GM12872 (cell line): ENCODE results near the gene CAPS2.

Source experiments
- TF ChIP-seq, protein P1 (sequence below): IDR thresholded peaks from 3 replicates; pipeline ENCODE4 v1.5.1; 2011; ENCODE audit warnings: low read depth, mild to moderate bottlenecking, low read length, moderate library complexity; ENCODE audit not compliant: insufficient read depth

The CAPS2 gene

GRCh38 chr12:75329918-75330826, at the start of gene CAPS2:
TSS of gene CAPS2 (minus strand) at chr12:75330324. CDS start at chr12:75326498, 3,826 bp downstream.
- TF ChIP-seq, protein P1, sequence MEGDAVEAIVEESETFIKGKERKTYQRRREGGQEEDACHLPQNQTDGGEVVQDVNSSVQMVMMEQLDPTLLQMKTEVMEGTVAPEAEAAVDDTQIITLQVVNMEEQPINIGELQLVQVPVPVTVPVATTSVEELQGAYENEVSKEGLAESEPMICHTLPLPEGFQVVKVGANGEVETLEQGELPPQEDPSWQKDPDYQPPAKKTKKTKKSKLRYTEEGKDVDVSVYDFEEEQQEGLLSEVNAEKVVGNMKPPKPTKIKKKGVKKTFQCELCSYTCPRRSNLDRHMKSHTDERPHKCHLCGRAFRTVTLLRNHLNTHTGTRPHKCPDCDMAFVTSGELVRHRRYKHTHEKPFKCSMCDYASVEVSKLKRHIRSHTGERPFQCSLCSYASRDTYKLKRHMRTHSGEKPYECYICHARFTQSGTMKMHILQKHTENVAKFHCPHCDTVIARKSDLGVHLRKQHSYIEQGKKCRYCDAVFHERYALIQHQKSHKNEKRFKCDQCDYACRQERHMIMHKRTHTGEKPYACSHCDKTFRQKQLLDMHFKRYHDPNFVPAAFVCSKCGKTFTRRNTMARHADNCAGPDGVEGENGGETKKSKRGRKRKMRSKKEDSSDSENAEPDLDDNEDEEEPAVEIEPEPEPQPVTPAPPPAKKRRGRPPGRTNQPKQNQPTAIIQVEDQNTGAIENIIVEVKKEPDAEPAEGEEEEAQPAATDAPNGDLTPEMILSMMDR = no peak

- TF ChIP-seq, protein P1 = no peak
Observed at GRCh38 chr12:75378354-75378753, 48.2 kb upstream of the CAPS2 start.

- TF ChIP-seq, protein P1 = no peak
Observed at GRCh38 chr12:75374971-75375370, 44.8 kb upstream of the CAPS2 start.

DNA sequence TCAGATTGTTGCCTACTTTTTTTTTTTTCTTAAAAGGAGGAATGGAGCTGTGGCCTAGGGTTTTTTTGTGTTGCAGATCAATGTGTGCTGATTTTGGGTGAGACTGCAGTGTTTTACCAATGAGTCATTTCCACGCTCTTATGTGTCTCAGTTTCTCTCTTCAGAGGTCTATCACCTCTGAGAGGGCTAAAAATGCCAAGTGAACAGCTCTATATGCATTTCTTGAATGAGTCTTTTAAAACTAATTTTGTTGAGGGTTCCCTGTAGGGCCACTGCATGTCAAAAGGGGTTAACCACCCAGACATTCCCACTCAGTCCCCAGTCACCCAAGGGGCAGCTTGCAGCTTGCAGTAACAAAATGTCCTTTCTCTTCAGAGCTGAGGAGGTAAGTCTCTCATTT, 36.5 kb upstream of the CAPS2 start:
- TF ChIP-seq, protein P1 = no peak

DNA sequence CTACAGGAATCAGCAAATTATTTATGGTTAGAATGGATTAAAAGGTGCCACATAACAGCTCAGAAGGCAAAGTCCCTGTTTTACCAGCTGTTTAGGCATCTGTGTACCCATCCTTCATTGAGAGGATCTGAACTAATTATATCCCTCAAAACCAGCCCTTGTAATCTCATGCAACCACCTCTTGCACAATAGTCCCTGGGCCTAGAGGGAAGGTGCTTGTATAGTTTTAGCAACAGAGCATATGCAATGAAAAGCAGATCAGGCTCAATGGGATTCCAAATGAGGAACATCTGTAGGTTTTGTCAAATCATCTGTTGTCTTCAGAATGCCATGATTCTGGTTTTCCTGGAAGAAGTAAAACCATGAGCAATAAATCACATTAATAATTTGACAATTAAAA, 34.8 kb upstream of the CAPS2 start:
- TF ChIP-seq, protein P1 = no peak

DNA sequence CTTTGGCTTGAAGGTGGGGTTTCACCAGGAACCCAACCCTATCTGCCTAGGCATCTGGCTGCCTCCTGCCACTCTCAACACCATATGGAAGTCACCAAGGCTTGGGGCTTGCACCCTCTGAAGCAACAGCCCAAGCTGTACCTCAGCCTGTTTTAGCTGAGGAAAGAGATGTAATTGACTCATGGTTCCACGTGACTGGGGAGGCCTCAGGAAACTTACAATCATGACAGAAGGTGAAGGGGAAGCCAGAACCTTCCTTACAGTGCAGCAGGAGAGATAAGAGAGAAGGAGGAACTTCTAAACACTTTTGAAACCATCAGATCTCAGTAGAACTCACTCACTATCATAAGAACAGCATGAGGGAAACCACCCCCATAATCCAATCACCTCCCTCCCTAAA, 31.3 kb upstream of the CAPS2 start:
- TF ChIP-seq, protein P1 = no peak

DNA sequence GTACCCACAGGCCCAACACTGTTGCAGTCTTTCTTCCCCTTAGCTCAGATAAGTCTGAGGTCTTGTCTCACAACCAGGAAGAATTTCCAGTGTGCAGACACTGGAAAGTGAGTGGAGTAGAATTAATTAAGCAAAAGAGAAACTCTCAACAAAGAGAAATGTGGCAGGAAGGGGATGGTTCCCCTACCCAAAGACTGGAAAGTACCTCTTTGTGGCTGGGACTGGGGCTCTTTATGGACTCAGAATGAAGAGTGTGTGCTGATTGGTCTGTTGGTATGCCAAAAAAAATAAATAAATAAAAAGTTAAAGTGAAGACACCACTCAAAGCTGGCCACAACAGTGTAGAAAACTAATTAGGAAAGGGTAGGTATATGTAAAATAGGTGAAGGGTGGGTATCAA, 30.8 kb upstream of the CAPS2 start:
- TF ChIP-seq, protein P1 = no peak
